K562 (cell line): ENCODE data around the gene MRPL40. TPM values are rescaled to one million over a fixed set of nuclear protein-coding genes. Genes with fewer than 3 reads are reported as not detected.

Source experiments
- CGGBP1 ChIP-seq: fragments of 250-450 bp; sonication (Bioruptor Pico); IDR thresholded peaks from 2 replicates; pipeline ENCODE4 v1.9.0; 2021; ENCODE audit warnings: mild to moderate bottlenecking
- CLOCK ChIP-seq: fragments of 250-450 bp; sonication (Bioruptor Pico); IDR thresholded peaks from 2 replicates; pipeline ENCODE4 v1.4.0; 2020; ENCODE audit warnings: mild to moderate bottlenecking, moderate library complexity, borderline replicate concordance
- CTBP1 ChIP-seq: fragments of 450-650 bp; IDR thresholded peaks from 2 replicates; pipeline ENCODE4 v1.6.1; 2016; ENCODE audit warnings: borderline replicate concordance
- DACH1 ChIP-seq: fragments of 450-650 bp; IDR thresholded peaks from 2 replicates; pipeline ENCODE4 v1.6.1; 2018; ENCODE audit not compliant: partially characterized antibody
- HLTF ChIP-seq: fragments of 450-650 bp; IDR thresholded peaks from 2 replicates; pipeline ENCODE4 v1.6.1; 2016
- ILF3 ChIP-seq: fragments of 450-650 bp; IDR thresholded peaks from 2 replicates; pipeline ENCODE4 v1.6.1; 2018; ENCODE audit warnings: antibody characterized with exemption, mild to moderate bottlenecking, moderate library complexity, borderline replicate concordance
- KDM5B ChIP-seq: fragments of 200-600 bp; sonication (generic); IDR thresholded peaks from 2 replicates; pipeline ENCODE4 v1.6.1; 2012; ENCODE audit warnings: low read depth, mild to moderate bottlenecking, moderate library complexity, low read length, control low read depth, inconsistent platforms; ENCODE audit not compliant: insufficient replicate concordance
- MIER1 ChIP-seq: fragments of 450-650 bp; IDR thresholded peaks from 2 replicates; pipeline ENCODE4 v1.6.1; 2016; ENCODE audit warnings: antibody characterized with exemption, mild to moderate bottlenecking, low read depth
- PRDM10 ChIP-seq: fragments of 450-650 bp; IDR thresholded peaks from 2 replicates; pipeline ENCODE4 v1.6.1; 2018; ENCODE audit not compliant: partially characterized antibody
- PRMT5 ChIP-seq: sonication (generic); formaldehyde crosslinking; IDR thresholded peaks from 2 replicates; pipeline ENCODE4 v1.5.0; 2020; ENCODE audit warnings: missing genetic modification reagents
- SMAD4 ChIP-seq: fragments of 250-450 bp; sonication (Bioruptor Pico); conservative IDR thresholded peaks from 2 replicates; pipeline ENCODE4 v1.8.0; 2021; ENCODE audit warnings: inconsistent platforms, mild to moderate bottlenecking, moderate library complexity
- TSC22D4 ChIP-seq: fragments of 450-650 bp; IDR thresholded peaks from 2 replicates; pipeline ENCODE4 v1.6.1; 2016; ENCODE audit warnings: missing genetic modification characterization, missing biosample characterization, control low read depth
- XRCC5 ChIP-seq: fragments of 200-400 bp; formaldehyde crosslinking; IDR thresholded peaks from 2 replicates; pipeline ENCODE4 v1.6.1; 2017; ENCODE audit warnings: low read depth, mild to moderate bottlenecking, low read length
- ZMIZ1 ChIP-seq, 2 experiments: fragments of 150-350 bp in 1 of 2; IDR thresholded peaks; 2 replicates each; pipeline ENCODE4 v1.6.1; 2012 to 2016; ENCODE audit warnings: low read depth in 2 of 2, low read length in 2 of 2, mild to moderate bottlenecking in 1 of 2, moderate library complexity in 1 of 2
- ZNF24 ChIP-seq: fragments of 450-650 bp; IDR thresholded peaks from 2 replicates; pipeline ENCODE4 v1.6.1; 2016
- ZNF263 ChIP-seq: sonication (generic); formaldehyde crosslinking; IDR thresholded peaks from 2 replicates; pipeline ENCODE4 v1.8.0; 2022; ENCODE audit warnings: mild to moderate bottlenecking, missing genetic modification reagents, borderline replicate concordance
- polyA plus RNA-seq, 8 experiments: library from polyadenylated mRNA; depleted of rRNA in 4 of 8; stranded (reverse) in 5 of 8; unstranded in 3 of 8; fragments of >200 nt; fragmentation: Nextera tagmentation in 2 of 8; fragmentation: Illumina TruSeq in 1 of 8; extraction: Ambion mirVana in 2 of 8; extraction: Trizol in 1 of 8; gene quantifications; 2 replicates each; pipeline versions ENCODE4 v1.2.1 to v1.2.3, GENCODE V29; 2011 to 2014; ENCODE audit warnings: inconsistent platforms in 1 of 8, missing spikeins in 1 of 8
- total RNA-seq, 7 experiments: library from RNA; depleted of rRNA in 6 of 7; stranded (reverse); fragments of >200 nt in 6 of 7; fragmentation: Illumina TruSeq in 2 of 7; extraction: Trizol in 2 of 7; gene quantifications; 2 replicates each; pipeline versions ENCODE4 v1.2.1 to v1.2.3, GENCODE V29; 2011 to 2021; ENCODE audit warnings: low replicate concordance in 1 of 7

MRPL40 gene
- total and polyA plus RNA-seq, 9 of the 15 experiments (the other 6 are each of a cell fraction or from before 2014, with no cell fraction given) = 132 to 652 (median 208) TPM

GRCh38 chr22:19479355-19480172, 47.2 kb downstream of the MRPL40 start, which contains the start of gene CDC45 (continued):
- TF ChIP-seq CLOCK (CRISPR knock-in tag) (peak; percentile 90; the same call in 1 of the 2 replicates), SMAD4 (CRISPR knock-in tag) (peak; percentile 97), ILF3 (no peak), PRMT5 (no peak), ZNF24 (no peak), PRDM10 (no peak), TSC22D4 (tag) (no peak), CGGBP1 (peak; percentile 0; the same call in 1 of the 2 replicates), XRCC5 (no peak), ZMIZ1 (IDR thresholded peaks at IDR 0.05; ENCODE audit: low read depth in 2 of 2, low read length in 2 of 2) (peak in 1 of 2 experiments; percentile 72; a peak in 2 of 4 replicates), HLTF (no peak), ZNF263 (CRISPR knock-in tag) (no peak), KDM5B (peak; percentile 96), MIER1 (no peak), CTBP1 (no peak), DACH1 (no peak)
